ENCODE results near the gene DAB1.
"Not testable (repeated sequence)": the region's sequence is repeated elsewhere in the genome, so short reads cannot be mapped to it uniquely, and the experiment has no call there.

The DAB1 gene

GRCh38 chr1:57353654-57354053 is 70.2 kb downstream of the DAB1 start:
- DNase-seq: no peak

- DNase-seq: no peak
Measured at GRCh38 chr1:57350610-57351009, 73.2 kb downstream of the DAB1 start.

GRCh38 chr1:57348921-57349320 is 74.9 kb downstream of the DAB1 start:
- no peak for DNase-seq

GRCh38 chr1:57345916-57346315 is 77.9 kb downstream of the DAB1 start:
- no peak for DNase-seq

- no peak for DNase-seq
Measured at GRCh38 chr1:57344265-57344664, 79.6 kb downstream of the DAB1 start.

GRCh38 chr1:57343298-57343915 is 80.5 kb downstream of the DAB1 start:
- not testable (repeated sequence) for DNase-seq

- DNase-seq: no peak
Measured at GRCh38 chr1:57341721-57342120, 82.1 kb downstream of the DAB1 start.

- DNase-seq: no peak
Measured at GRCh38 chr1:57340334-57341070, 83.4 kb downstream of the DAB1 start.

GRCh38 chr1:57337623-57338022 is 86.2 kb downstream of the DAB1 start:
- DNase-seq: no peak

GRCh38 chr1:57336793-57337192 is 87.1 kb downstream of the DAB1 start:
- DNase-seq: no peak

GRCh38 chr1:57331620-57332019 is 92.2 kb downstream of the DAB1 start:
- no peak for DNase-seq

- no peak for DNase-seq
Measured at GRCh38 chr1:57329937-57330336, 93.9 kb downstream of the DAB1 start.

GRCh38 chr1:57329001-57329527 is 94.8 kb downstream of the DAB1 start:
- no peak for DNase-seq

- no peak for DNase-seq
Measured at GRCh38 chr1:57327946-57328345, 95.9 kb downstream of the DAB1 start.

GRCh38 chr1:57327336-57327735 is 96.5 kb downstream of the DAB1 start:
- DNase-seq: no peak

- no peak for DNase-seq
Measured at GRCh38 chr1:57325536-57325935, 98.3 kb downstream of the DAB1 start.

GRCh38 chr1:57325117-57325516 is 98.7 kb downstream of the DAB1 start:
- DNase-seq: no peak

GRCh38 chr1:57324388-57324787 is 99.5 kb downstream of the DAB1 start:
- no peak for DNase-seq

GRCh38 chr1:57321776-57322175 is 102.1 kb downstream of the DAB1 start:
- no peak for DNase-seq

- DNase-seq: no peak
Measured at GRCh38 chr1:57319791-57320190, 104.1 kb downstream of the DAB1 start.

GRCh38 chr1:57319165-57319564 is 104.7 kb downstream of the DAB1 start:
- DNase-seq: no peak

GRCh38 chr1:57316861-57317260 is 107.0 kb downstream of the DAB1 start:
- no peak for DNase-seq

GRCh38 chr1:57316291-57316690 is 107.6 kb downstream of the DAB1 start:
- no peak for DNase-seq

- DNase-seq: no peak
Measured at GRCh38 chr1:57312869-57313268, 111.0 kb downstream of the DAB1 start.

- DNase-seq: no peak
Measured at GRCh38 chr1:57311411-57311810, 112.4 kb downstream of the DAB1 start.

Data from activated T-cell treated with anti-CD3 and anti-CD28 coated beads, Interleukin-2, amount 50 U/mL, for 48 hours (primary cell).